Stimulated activated naive CD4-positive, alpha-beta T cell treated with Interleukin-2 at 50 U/mL for 16 hours (primary cell): Measurements from ENCODE around the gene TEFM.
"Not testable (repeated sequence)": the region's sequence is repeated elsewhere in the genome, so short reads cannot be mapped to it uniquely, and the experiment has no call there.

Experiments
- DNase-seq: peaks from one replicate; lab custom pipeline; 2025; lab: John Stamatoyannopoulos, UW

TEFM gene, protein sequence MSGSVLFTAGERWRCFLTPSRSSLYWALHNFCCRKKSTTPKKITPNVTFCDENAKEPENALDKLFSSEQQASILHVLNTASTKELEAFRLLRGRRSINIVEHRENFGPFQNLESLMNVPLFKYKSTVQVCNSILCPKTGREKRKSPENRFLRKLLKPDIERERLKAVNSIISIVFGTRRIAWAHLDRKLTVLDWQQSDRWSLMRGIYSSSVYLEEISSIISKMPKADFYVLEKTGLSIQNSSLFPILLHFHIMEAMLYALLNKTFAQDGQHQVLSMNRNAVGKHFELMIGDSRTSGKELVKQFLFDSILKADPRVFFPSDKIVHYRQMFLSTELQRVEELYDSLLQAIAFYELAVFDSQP

GRCh38 chr17:30906101-30906911, at the start of gene TEFM:
Gene TEFM (minus strand): TSS chr17:30906238. CDS start chr17:30906198, 40 bp downstream.
- DNase-seq = peak; percentile 85

DNA sequence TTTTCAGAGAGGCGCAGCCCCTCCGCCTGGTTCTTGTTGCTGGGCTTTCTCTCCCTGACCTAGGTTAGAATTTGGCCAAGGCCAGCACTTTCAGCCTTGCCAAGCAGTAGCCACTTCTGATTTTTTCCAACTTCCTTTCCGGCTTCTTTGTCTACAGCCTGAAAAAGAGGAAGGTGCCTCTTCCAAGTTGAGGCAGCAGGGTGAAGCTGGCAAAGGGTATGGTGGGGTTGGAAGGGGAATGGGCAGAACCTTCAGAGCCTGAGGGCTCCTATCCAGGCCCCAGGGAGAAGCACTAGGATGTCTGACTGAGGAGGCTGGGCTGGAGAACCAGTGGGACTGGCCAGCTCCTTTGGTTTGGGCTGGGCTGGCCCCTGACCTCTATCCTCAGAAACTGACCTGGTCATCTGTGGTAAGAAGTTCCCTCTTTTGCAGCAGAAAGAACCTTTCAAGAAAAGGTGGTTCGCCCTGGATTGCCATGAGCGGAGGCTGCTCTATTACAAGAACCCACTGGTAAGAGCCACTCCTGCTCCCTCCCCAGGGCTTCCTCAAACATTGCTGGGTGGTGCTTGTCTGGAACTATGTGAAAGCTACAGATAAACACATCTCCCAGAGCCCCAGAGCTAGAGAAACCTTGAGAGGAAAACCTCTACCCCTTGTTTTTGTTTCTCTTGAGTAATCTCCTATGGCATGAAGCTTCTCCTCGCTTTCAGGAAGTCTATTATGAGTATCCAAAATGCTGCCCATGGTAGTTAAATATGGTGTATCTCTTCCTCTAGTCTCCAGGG, 48.2 kb upstream of the TEFM start:
- DNase-seq = no peak

DNA sequence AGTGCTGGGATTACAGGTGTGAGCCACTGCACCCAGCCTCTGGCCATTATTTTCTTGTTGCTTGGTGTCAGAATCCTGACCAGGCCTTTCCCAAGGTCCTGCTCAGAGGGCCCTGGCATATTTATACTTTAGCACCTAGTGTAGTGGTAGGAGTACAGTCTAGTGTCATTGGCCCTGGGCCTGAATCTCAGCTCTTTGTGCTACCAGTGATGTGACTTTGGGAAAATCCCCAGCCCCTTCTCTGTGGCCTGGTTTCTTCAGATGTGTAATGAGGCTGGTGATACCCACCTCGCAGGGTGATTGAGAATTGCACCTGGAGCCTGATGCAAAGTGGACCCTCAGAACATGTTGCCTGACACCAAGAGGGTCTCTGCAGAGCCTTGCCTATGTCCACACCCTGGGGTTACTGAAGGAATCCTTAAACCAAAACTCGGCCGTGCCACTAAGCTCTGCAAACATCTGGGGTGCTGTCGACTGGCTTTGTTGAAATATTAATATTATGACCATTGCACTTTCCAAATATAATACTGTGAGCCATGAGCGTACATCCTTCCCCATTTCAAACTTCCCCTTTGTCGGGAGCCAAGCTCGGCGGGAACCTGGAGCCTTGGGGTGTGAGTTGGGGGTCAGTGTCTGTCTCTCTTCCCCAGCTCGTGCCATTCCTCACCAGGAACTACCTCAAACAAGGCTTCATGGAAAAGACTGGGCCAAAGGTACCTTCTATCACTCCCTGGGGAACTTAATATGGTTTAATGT, 46.8 kb upstream of the TEFM start:
- DNase-seq = no peak

DNA sequence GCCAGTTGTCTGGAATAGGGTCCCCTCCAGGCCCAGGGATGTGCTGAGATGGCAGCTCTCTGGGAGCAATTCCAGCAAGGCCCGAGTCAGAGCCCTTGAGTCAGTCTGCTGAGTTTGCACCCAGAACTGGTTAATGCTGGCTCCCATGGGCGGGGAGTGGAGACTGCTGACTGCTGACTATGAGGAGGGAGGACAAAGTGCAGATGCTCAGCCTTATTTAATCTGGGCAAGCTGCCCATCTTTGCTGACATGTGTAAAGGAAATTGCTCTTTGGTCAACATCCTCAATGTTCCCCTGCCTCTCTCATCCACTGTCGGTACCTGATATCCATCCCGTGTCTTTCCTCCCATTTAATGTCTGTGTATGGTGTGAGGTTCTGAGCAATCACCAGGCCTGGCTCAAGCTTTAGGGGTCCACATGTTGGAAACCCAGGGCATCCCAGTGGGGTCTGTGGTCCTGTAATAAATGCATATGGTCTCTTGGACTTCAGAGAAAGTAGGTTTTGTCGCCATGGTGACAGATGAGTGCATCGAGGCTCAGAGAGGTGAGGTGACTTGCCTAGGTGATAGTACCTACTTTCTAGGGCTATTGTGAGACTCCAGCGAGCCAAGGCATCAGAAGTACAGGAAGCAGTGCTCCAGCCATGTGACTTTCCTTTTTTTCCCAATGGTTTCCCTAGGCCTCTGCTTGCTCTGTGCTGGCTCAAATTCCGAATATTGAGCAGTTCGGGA, 44.8 kb upstream of the TEFM start:
- no peak for DNase-seq

DNA sequence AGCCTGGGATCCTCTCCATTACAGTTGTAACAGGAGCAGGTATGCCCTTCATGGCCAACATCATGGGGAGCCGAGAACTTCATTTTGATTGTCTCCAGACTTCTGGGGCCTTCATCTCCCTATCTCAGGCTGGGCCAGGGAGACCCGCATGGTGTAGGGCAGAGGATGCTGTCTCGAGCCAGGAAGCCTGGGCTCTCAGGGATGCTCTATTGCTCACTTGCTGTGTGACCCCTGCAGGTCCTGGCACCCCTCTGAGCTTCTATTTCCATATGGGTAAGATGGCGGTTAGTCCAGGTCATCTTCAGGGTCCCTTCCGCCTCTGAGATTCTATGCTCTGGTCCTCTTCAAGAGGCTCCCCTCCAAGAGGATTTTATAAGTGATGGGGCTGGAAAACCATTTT, 44.2 kb upstream of the TEFM start:
- no peak for DNase-seq

DNA sequence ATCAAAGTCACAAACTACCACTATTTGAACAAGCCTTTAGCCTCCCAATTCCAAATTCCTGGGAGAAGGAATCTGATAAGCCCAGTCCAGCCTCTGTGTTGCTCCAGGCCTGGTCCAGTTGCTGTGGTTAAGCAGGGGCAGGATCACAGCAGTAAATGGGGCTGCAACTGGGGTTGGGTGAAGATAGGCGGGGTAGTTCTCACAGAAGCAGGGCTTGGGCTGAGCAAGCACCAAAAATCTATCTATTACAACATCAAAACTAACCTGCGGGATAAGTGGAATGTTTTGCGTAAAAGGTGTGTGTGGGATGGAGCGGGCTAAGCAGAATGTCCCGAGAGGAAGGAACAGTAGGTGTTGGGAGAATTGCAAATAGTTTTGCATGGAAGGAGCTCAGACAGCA, 41.8 kb upstream of the TEFM start:
- DNase-seq = no peak

GRCh38 chr17:30942308-30943079, 36.5 kb upstream of the TEFM start:
- DNase-seq = no peak

DNA sequence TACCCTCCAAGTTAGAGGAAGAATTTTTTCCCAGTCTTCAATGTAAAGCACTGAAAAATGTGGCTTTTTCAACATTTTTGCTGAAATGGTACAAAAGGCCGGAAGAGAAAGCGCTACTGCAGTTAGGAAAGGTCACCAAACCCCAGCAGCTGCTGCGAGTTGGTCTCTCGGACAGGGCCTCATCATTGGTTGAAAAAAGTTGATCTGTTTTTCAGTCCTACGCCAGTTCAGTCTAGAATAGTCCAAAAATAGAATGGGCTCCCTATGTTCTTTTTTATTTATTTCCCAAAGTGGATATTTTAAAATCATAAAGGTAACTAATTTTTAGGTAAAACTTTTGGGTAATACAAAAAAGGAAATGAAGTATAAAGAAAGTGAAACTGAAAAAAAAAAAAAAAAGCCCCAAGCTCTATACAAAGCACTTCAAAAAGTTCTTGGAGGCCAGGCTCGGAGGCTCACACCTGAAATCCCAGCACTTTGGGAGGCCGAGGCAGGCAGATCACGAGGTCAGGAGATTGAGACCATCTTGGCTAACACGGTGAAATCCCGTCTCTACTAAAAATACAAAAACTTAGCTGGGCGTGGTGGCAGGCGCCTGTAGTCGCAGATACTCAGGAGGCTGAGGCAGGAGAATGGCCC, 33.1 kb upstream of the TEFM start:
- DNase-seq = no peak

DNA sequence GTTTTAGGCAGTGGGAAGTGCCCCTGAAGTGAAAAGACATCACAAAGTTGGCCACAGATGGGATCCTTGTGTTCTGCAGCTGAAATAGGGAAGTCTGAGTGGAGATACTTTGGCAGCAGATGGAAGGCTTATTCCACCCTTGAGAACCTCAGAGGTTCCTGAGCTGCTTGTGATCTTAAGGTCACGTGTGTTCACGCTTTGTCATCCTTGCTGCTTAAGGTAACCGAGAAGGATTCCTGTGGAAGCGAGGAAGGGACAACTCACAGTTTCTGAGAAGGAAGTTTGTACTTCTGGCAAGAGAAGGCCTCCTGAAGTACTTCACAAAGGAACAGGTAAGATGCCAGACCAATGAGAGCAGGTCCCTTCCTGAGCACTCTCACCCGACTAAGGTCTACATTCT, 27.9 kb upstream of the TEFM start:
- no peak for DNase-seq

DNA sequence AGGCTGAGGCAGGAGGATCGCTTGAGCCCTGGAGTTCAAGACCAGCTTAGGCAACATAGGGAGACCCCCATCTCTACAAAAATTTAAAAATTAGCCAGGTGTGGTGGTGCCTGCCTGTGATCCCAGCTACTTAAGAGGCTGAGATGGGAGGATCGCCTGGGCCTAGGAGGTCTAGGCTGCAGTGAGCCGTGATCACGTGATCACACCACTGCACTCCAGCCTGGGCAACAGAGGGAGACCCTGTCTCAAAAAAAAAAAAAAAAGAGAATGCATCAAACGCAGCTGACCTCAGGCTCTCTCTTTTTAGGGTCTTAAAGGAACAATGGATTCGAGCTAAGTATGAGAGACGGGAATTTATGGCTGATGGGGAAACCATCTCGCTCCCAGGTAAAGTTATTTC, 25.5 kb upstream of the TEFM start:
- not testable (repeated sequence) for DNase-seq

- no peak for DNase-seq
Measured at GRCh38 chr17:30930495-30930894, 24.5 kb upstream of the TEFM start.

DNA sequence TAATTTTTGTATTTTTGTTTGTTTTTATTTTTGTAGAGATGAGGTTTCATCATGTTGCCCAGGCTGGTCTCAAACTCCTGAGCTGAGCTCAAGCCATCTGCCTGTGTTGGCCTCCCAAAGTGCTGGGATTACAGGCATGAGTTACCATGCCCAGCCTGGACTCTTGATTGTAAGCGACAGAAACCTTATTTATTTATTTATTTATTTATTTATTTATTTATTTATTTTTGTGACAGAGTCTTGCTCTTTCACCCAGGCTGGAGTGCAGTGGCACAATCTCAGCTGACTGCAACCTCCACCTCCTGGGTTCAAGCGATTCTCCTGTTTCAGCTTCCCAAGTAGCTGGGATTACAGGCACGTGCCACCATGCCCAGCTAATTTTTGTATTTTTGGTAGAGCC, 23.8 kb upstream of the TEFM start:
- DNase-seq = not testable (repeated sequence)

DNA sequence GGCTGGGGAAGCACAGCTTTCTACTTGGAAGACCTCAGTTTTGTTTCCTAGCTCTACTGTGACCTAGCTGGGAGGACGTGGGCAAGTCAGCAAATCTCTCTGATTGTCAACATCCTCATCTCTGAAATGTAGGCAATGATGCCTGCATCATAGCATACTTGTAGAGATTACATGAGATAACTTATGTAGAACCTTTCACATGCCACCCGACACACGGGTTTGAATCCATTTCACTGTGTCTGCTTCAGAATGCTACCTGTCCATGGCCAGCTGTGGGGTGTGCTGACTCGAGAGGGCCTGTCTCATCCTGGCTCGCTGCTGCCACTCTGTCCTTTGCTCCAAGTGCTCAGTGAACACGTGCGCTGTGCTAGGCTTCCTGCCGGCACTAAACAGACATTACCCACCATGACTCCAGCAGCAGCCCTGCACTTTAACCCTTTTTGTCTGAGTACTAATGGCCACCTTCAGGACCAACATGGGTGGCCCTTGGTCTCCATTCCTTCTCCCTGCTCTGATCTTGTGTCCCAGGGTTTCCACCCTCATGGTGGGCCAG, 23.1 kb upstream of the TEFM start:
- DNase-seq = no peak

DNA sequence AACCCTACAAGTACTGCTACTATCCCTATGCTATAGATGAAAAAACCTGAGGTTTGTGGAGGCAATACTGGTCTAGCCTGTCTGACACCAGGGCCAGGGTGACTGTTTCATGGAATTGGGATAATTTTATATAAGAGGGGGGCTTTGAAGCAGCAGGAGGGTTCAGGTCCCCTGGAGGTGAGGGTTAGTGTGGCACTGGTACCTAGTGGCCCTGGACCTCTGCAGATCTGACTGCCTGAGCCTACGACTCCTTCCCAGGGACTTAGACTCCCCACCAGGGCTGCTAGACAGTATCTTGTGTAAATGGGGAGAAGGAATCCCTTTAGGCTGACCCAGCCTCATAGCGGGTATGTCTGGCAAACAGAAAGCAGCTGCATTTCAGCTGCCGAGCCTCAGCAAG, 22.5 kb upstream of the TEFM start:
- DNase-seq = no peak

- DNase-seq = no peak
Measured at GRCh38 chr17:30927756-30928155, 21.7 kb upstream of the TEFM start.

DNA sequence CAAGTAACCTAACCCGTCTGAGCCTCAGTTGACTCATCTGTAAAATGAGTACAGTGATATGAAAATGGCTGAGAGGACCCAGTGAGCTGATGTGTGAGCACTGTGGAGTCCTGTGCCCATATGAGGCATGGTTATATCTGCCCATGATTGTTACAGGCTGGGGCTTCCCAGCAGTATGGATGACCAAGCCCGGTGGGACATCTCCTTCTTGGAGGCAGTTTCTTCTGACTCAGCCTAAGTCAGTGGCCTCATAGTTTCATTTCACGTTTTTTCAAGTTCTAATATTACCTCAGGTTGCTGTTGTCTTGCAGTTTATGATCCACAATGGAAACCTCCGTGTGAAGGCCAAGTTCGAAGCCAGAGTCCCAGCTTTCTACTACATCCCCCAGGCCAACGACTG, 20.5 kb upstream of the TEFM start:
- no peak for DNase-seq

DNA sequence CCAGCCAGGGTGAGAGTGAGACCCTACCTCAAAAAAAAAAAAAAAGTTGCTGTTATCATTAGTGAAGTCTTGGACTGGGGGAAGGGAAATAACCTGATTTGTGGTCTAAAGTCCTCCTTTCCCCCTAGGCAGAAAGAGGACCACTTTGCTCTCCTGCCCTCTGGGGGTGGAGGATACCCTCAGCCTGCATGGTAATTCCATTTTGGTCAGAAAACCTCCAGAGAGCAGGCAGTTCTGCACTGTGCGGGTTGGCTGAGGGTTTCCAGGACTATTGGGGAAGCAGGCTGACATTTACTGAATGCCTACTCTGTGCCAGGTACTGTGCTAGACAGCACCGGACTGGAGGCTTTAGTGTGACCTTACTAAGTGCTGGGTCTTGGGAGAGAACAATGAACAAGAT, 18.3 kb upstream of the TEFM start:
- DNase-seq = no peak

GRCh38 chr17:30922235-30923030, 16.4 kb upstream of the TEFM start:
- no peak for DNase-seq
